H1 (cell line): ENCODE results near the gene PAK5. TPM values are rescaled to one million over a fixed set of nuclear protein-coding genes. Genes with fewer than 3 reads are reported as not detected.

Experiments used
- CTCF ChIA-PET: fragments of 300-600 bp; sonication (Branson Sonifier 250); formaldehyde crosslinking; loops from one replicate; lab custom pipeline; 2021; ENCODE audit not compliant: partially characterized antibody; lab: Charles Lee
- POLR2A ChIA-PET: fragments of 300-600 bp; sonication (Branson Sonifier 250); formaldehyde crosslinking; loops from one replicate; lab custom pipeline; 2021; ENCODE audit warnings: inconsistent platforms; ENCODE audit not compliant: partially characterized antibody; lab: Charles Lee
- DNase-seq, 2 experiments: peaks; one replicate each; pipeline versions ENCODE4 v3.0.0 to v3.0.0-alpha.2; 2010 to 2022; ENCODE audit warnings: low spot score in 2 of 2, low read depth in 1 of 2, mixed read lengths in 1 of 2
- FAIRE-seq: peaks from 2 replicates; lab custom pipeline; 2011; peaks lifted over from hg19 to GRCh38; lab: Jason Lieb, UNC
- H2AFZ ChIP-seq: 2 replicates; pipeline ENCODE4 v1.8.1; 2012; ENCODE audit warnings: low read length, inconsistent platforms
- H2AK5ac ChIP-seq: 2 replicates; pipeline ENCODE4 v1.6.1; 2013; ENCODE audit warnings: low read depth, low read length
- H2BK120ac ChIP-seq: replicated peaks from 2 replicates; pipeline ENCODE3; 2013; ENCODE audit warnings: low read depth, low read length, inconsistent platforms
- H2BK12ac ChIP-seq: 2 replicates; pipeline ENCODE4 v1.6.1; 2013; ENCODE audit warnings: low read depth, low read length
- H2BK15ac ChIP-seq: 2 replicates; pipeline ENCODE4 v1.6.1; 2013; ENCODE audit warnings: low read length
- H2BK20ac ChIP-seq: 2 replicates; pipeline ENCODE4 v1.6.1; 2013; ENCODE audit warnings: low read length
- H2BK5ac ChIP-seq: 2 replicates; pipeline ENCODE4 v1.6.1; 2013; ENCODE audit warnings: low read depth, low read length
- H3K14ac ChIP-seq: 2 replicates; pipeline ENCODE4 v1.6.1; 2013; ENCODE audit warnings: inconsistent platforms; ENCODE audit not compliant: insufficient read length
- H3K18ac ChIP-seq: 2 replicates; pipeline ENCODE4 v1.6.1; 2013; ENCODE audit warnings: low read length; ENCODE audit errors: extremely low read depth
- H3K23ac ChIP-seq: 2 replicates; pipeline ENCODE4 v1.6.1; 2013; ENCODE audit warnings: inconsistent platforms; ENCODE audit not compliant: insufficient read length
- H3K23me2 ChIP-seq: 2 replicates; pipeline ENCODE4 v1.6.1; 2013; ENCODE audit warnings: low read depth, low read length
- H3K27ac ChIP-seq: 2 replicates; pipeline ENCODE4 v1.6.1; 2011; ENCODE audit warnings: low read depth, low read length, inconsistent platforms
- H3K27me3 ChIP-seq, 4 experiments: replicated peaks in 1 of 4; 1 replicate in 1 of 4; 2 replicates in 3 of 4; pipeline versions ENCODE4 v1.6.1 to v1.8.1; 2011 to 2013; ENCODE audit warnings: low read length in 3 of 4, mild to moderate bottlenecking in 3 of 4, inconsistent platforms in 2 of 4, mixed read lengths in 2 of 4, moderate library complexity in 1 of 4; ENCODE audit not compliant: control insufficient read depth in 3 of 4, insufficient read depth in 3 of 4; ENCODE audit errors: extremely low read depth in 1 of 4
- H3K36me3 ChIP-seq, 4 experiments: 2 replicates each; pipeline versions ENCODE4 v1.6.1 to v1.8.1; 2011 to 2013; ENCODE audit warnings: mild to moderate bottlenecking in 4 of 4, low read length in 3 of 4, moderate library complexity in 2 of 4, control low read depth in 1 of 4, inconsistent platforms in 1 of 4; ENCODE audit not compliant: insufficient read depth in 4 of 4, control insufficient read depth in 2 of 4
- H3K4ac ChIP-seq: replicated peaks from 2 replicates; pipeline ENCODE3; 2013; ENCODE audit warnings: low read length, low read depth, mixed read lengths, inconsistent platforms; ENCODE audit not compliant: insufficient read length
- H3K4me1 ChIP-seq, 4 experiments: replicated peaks in 1 of 4; 1 replicate in 1 of 4; 2 replicates in 3 of 4; pipeline versions ENCODE4 v1.6.1 to v1.8.1; 2011 to 2013; ENCODE audit warnings: low read length in 3 of 4, inconsistent platforms in 2 of 4, mixed read lengths in 1 of 4; ENCODE audit not compliant: insufficient read depth in 4 of 4, control insufficient read depth in 3 of 4
- H3K4me2 ChIP-seq, 2 experiments: 2 replicates each; pipeline versions ENCODE4 v1.6.1 to v1.8.1; 2011 to 2013; ENCODE audit warnings: low read depth in 2 of 2, low read length in 2 of 2, control low read depth in 1 of 2, inconsistent platforms in 1 of 2, mild to moderate bottlenecking in 1 of 2; ENCODE audit not compliant: insufficient read depth in 1 of 2
- H3K4me3 ChIP-seq, 4 experiments: fragments of 200-600, 300-600 bp in 1 of 4; sonication (generic), shearing (Covaris generic), sonication (Bioruptor Twin) in 1 of 4; 2 replicates each; pipeline versions ENCODE4 v1.5.1 to v1.8.1; 2011 to 2016; ENCODE audit warnings: low read length in 4 of 4, low read depth in 3 of 4, control low read depth in 2 of 4, inconsistent platforms in 2 of 4, mild to moderate bottlenecking in 2 of 4, mixed read lengths in 1 of 4, moderate library complexity in 1 of 4; ENCODE audit not compliant: insufficient read depth in 2 of 4; ENCODE audit errors: extremely low read depth in 1 of 4
- H3K56ac ChIP-seq: replicated peaks from 2 replicates; pipeline ENCODE3; 2013; ENCODE audit warnings: low read depth, mild to moderate bottlenecking, mixed read lengths, low read length, inconsistent platforms; ENCODE audit not compliant: insufficient read length
- H3K79me1 ChIP-seq: 2 replicates; pipeline ENCODE4 v1.6.1; 2013; ENCODE audit warnings: low read depth, low read length, control low read depth
- H3K79me2 ChIP-seq, 2 experiments: 2 replicates each; pipeline versions ENCODE4 v1.6.1 to v1.8.1; 2012 to 2013; ENCODE audit warnings: low read length in 2 of 2, mild to moderate bottlenecking in 2 of 2, inconsistent platforms in 1 of 2; ENCODE audit not compliant: insufficient read depth in 2 of 2, control insufficient read depth in 1 of 2
- H3K9ac ChIP-seq, 4 experiments: replicated peaks in 1 of 4; 1 replicate in 1 of 4; 2 replicates in 3 of 4; pipeline versions ENCODE4 v1.6.1 to v1.8.1; 2011 to 2013; ENCODE audit warnings: low read depth in 3 of 4, low read length in 3 of 4, control low read depth in 2 of 4, mild to moderate bottlenecking in 2 of 4, moderate library complexity in 2 of 4, inconsistent platforms in 1 of 4; ENCODE audit errors: extremely low read depth in 1 of 4
- H3K9me3 ChIP-seq, 2 experiments: 2 replicates each; pipeline versions ENCODE4 v1.6.1 to v1.8.1; 2012 to 2013; ENCODE audit warnings: mild to moderate bottlenecking in 2 of 2, moderate library complexity in 2 of 2, control low read depth in 1 of 2, inconsistent platforms in 1 of 2, low read depth in 1 of 2, low read length in 1 of 2, mixed read lengths in 1 of 2; ENCODE audit not compliant: insufficient read depth in 2 of 2
- H4K20me1 ChIP-seq, 2 experiments: replicated peaks in 1 of 2; 2 replicates each; pipeline versions ENCODE3 to v1.8.1; 2011 to 2013; ENCODE audit warnings: inconsistent platforms in 2 of 2, low read length in 2 of 2, mild to moderate bottlenecking in 1 of 2; ENCODE audit not compliant: insufficient read depth in 2 of 2, control insufficient read depth in 1 of 2
- H4K5ac ChIP-seq: 2 replicates; pipeline ENCODE4 v1.6.1; 2013; ENCODE audit warnings: low read length, low read depth, mixed read lengths, inconsistent platforms; ENCODE audit not compliant: insufficient read length
- H4K8ac ChIP-seq: 2 replicates; pipeline ENCODE4 v1.8.0; 2013; ENCODE audit warnings: mild to moderate bottlenecking, moderate library complexity, low read length, inconsistent platforms; ENCODE audit not compliant: insufficient read depth; ENCODE audit errors: extremely low read depth
- H4K91ac ChIP-seq: replicated peaks from 2 replicates; pipeline ENCODE3; 2013; ENCODE audit warnings: low read length, mixed read lengths, inconsistent platforms; ENCODE audit not compliant: insufficient read length
- BACH1 ChIP-seq: IDR thresholded peaks from 2 replicates; pipeline ENCODE4 v1.6.1; 2012; ENCODE audit warnings: low read length, improper control_type of control experiment
- FOSL1 ChIP-seq: IDR thresholded peaks from 2 replicates; pipeline ENCODE4 v1.6.1; 2011; ENCODE audit warnings: mild to moderate bottlenecking, low read depth, low read length, moderate library complexity; ENCODE audit not compliant: insufficient read depth
- HDAC2 ChIP-seq, 2 experiments: fragments of 300-600 bp in 1 of 2; sonication (generic) in 1 of 2; IDR thresholded peaks; 2 replicates each; pipeline ENCODE4 v1.6.1; 2011 to 2012; ENCODE audit warnings: low read depth in 2 of 2, low read length in 2 of 2, mild to moderate bottlenecking in 2 of 2, moderate library complexity in 2 of 2, borderline replicate concordance in 1 of 2, inconsistent platforms in 1 of 2
- RAD21 ChIP-seq, 2 experiments: IDR thresholded peaks in 1 of 2; conservative IDR thresholded peaks in 1 of 2; 2 replicates each; pipeline ENCODE4 v1.6.1; 2011; ENCODE audit warnings: low read depth in 2 of 2, low read length in 2 of 2, improper control_type of control experiment in 1 of 2, inconsistent platforms in 1 of 2, mild to moderate bottlenecking in 1 of 2, moderate library complexity in 1 of 2
- SP1 ChIP-seq: IDR thresholded peaks from 2 replicates; pipeline ENCODE4 v1.6.1; 2011; ENCODE audit warnings: low read depth, low read length
- WGBS, 2 experiments: shearing (Covaris generic) in 1 of 2; methylation state at CpG; one replicate each; pipeline versions ENCODE4 v1.1.6 to v1.1.7; 2013 to 2015; ENCODE audit warnings: low lambda C conversion rate in 2 of 2, mixed read lengths in 2 of 2, inconsistent platforms in 1 of 2, low coverage in 1 of 2, missing lambda C conversion rate in 1 of 2; ENCODE audit not compliant: insufficient replicate concordance in 2 of 2, insufficient coverage in 1 of 2, insufficient read length in 1 of 2; ENCODE audit errors: extremely low coverage in 1 of 2, missing lambda C conversion rate in 1 of 2; 5-methylcytosine and 5-hydroxymethylcytosine counted together
- polyA plus RNA-seq, 7 experiments: library from polyadenylated mRNA; depleted of rRNA in 3 of 7; stranded (reverse) in 5 of 7; unstranded in 2 of 7; fragments of >200 nt in 5 of 7; fragments of 200-250 nt in 2 of 7; gene quantifications; 1 replicate in 5 of 7; 2 replicates in 1 of 7; 4 replicates in 1 of 7; pipeline versions ENCODE4 v1.2.1 to v1.2.3, GENCODE V29; 2011 to 2013; ENCODE audit warnings: missing spikeins in 2 of 7, mixed read lengths in 2 of 7
- total RNA-seq: library from RNA; stranded (reverse); fragmentation: NEBNext Ultra II Directional; extraction: Animal tissue kit (Norgen Biotek cat#: 25700); gene quantifications from 2 replicates; pipeline ENCODE4 v1.2.1, GENCODE V29; 2021

Gene PAK5
- total and polyA plus RNA-seq, 2 of the 8 experiments (the other 6 are each of a cell fraction or from before 2014, with no cell fraction given): 0.54 to 0.80 TPM

- no peaks in the 10 kb centered on the region for H3K9me3 ChIP-seq
- no peak overlapping the region for H2BK15ac ChIP-seq
- H3K27me3 ChIP-seq: no peaks in the 10 kb centered on the region
- no peak overlapping the region for H2BK120ac ChIP-seq
- H3K23me2 ChIP-seq: no peaks in the 10 kb centered on the region
- H4K5ac ChIP-seq: no peak overlapping the region
- peak in 1 of 2 experiments; percentile 54 for DNase-seq
- no peak overlapping the region for H2AFZ ChIP-seq
- H3K56ac ChIP-seq: no peak overlapping the region
- no peak overlapping the region for H2BK5ac ChIP-seq
- no peak overlapping the region for H2BK20ac ChIP-seq
- no peak for TF ChIP-seq RAD21 (IDR thresholded peaks at IDR 0.05 in 1 of 2, conservative IDR thresholded peaks at IDR 0.05 in 1 of 2; ENCODE audit: low read depth in 2 of 2, low read length in 2 of 2)
- no peak for TF ChIP-seq BACH1
- TF ChIP-seq FOSL1: no peak
- 0 out of 4 replicates have a peak, but pooled peaks of 1 of the 2 experiments have one; percentile 62 for TF ChIP-seq HDAC2 (IDR thresholded peaks at IDR 0.05; ENCODE audit: borderline replicate concordance in 1 of 2, low read depth in 2 of 2, low read length in 2 of 2)
- no peak for TF ChIP-seq SP1
- no peak overlapping the region for H2AK5ac ChIP-seq
- H3K4ac ChIP-seq: no peak overlapping the region
- no peak overlapping the region for H3K14ac ChIP-seq
- H4K91ac ChIP-seq: no peak overlapping the region
- WGBS, 2 experiments: 84 to 100% methylated on average over 1 to 8 of the region's 8 CpGs
- no peak overlapping the region for H3K23ac ChIP-seq
- no peaks in the 10 kb centered on the region for H3K79me1 ChIP-seq
- CTCF ChIA-PET: interaction anchor here (1.1 kb wide), 1 partner anchor 47 kb away, joined by 3 read pairs; no protein-coding TSS in a partner anchor
- H3K36me3 ChIP-seq: no peaks in the 10 kb centered on the region
- no peak overlapping the region for H3K27ac ChIP-seq
- H3K4me3 ChIP-seq: no peak overlapping the region
- no peak overlapping the region for H3K18ac ChIP-seq
- peaks cover 0 to 4% (median 2%) of the 10 kb centered on the region in 4 experiments; a peak in 1 of 7 replicates for H3K4me1 ChIP-seq
- H3K9ac ChIP-seq: no peak overlapping the region
- no peaks in the 10 kb centered on the region for H4K20me1 ChIP-seq
- H2BK12ac ChIP-seq: no peak overlapping the region
- no peak overlapping the region for H3K4me2 ChIP-seq
- H4K8ac ChIP-seq: no peak overlapping the region
- FAIRE-seq: no peak
- H3K79me2 ChIP-seq: no peaks in the 10 kb centered on the region
- POLR2A ChIA-PET: no interaction called here
Measured at GRCh38 chr20:9660236-9660868, 178.5 kb downstream of the PAK5 start.
